Measurements from ENCODE around the gene METTL26.
A peak's percentile ranks its signal among the peaks of the same experiment; 100 is the strongest.

Gene METTL26

DNA sequence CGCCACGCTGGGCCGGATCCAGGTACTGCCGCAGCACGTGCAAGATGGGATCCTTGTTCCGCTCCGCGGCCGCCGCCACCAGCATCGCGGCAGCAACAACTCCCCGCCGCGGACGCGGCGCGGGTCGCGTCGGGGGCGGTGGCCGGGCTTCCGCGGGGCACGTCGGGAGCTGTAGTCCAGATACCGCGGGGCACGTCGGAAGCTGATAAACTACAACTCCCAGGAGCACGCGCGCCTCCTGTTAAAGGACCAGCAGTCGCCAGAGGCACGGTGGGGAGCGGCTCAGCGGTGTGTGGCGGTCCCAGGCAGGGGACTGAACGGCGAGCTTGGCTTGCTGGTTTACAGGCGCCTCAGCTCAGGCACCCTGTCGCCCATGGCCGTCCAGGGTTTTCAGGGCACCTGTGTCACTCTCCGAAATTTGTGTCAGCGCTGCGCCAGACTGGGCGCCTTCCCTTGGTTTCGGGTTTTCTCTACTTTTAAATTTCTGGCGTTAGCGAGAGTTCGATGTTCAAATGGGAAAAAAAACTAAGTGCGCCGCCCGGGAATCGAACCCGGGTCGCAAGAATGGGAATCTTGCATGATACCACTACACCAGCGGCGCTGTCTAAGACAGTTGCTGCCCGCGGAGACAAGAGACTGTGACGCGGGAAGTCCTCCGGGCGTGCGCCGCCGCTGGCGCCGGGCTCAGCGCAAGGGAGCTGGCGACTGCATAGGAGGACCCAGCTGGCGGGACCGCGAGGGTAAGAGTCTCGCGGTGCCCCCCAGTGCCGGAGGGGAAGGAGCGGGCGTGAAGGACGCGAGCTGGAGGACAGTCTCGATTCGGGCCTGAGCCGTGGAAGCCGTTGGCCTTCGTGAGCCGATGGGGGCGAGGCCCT, at the start of gene METTL26:
TSS of gene METTL26 (minus strand) at position 100 of the 875 bp plus-strand sequence. CDS start at position 85, 15 bp downstream.
- DNase-seq (ENCODE audit: low read depth): peak; percentile 91

DNA sequence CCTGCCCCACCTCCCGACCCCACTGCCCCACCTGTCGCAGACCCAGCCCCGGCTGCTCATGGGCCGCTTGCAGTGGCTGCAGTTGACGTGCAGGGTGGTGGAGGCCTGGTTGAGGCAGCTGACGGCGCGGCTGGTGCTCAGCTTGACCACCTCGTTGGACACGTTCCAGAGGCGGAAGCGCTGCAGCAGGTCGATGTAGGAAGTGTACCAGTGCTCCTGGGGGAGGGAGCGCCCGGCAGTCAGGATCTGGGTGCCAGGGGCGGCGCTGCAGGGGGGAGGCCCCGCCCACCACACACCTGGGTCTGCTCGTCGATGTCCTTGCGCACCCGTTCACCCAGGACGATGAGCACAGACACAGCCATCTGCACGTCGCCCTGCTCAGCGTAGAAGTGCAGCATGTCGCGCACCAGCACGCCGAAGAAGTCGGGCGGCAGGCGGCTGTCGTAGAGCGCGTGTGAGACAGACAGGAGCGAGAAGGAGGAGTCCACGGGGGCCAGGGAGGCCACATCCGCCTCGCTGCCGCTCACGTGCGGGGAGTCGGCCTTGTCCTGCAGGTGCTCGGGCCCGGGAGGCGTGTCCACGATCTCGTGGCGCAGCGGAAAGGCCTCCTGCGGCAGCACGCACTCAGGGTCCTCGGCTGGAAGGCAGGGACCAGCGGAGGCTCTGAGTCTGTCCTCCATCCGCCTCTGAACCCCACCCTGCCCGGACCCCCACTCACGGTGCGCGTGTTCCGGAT, 49.0 kb upstream of the METTL26 start:
- no peak for DNase-seq (ENCODE audit: low read depth)

DNA sequence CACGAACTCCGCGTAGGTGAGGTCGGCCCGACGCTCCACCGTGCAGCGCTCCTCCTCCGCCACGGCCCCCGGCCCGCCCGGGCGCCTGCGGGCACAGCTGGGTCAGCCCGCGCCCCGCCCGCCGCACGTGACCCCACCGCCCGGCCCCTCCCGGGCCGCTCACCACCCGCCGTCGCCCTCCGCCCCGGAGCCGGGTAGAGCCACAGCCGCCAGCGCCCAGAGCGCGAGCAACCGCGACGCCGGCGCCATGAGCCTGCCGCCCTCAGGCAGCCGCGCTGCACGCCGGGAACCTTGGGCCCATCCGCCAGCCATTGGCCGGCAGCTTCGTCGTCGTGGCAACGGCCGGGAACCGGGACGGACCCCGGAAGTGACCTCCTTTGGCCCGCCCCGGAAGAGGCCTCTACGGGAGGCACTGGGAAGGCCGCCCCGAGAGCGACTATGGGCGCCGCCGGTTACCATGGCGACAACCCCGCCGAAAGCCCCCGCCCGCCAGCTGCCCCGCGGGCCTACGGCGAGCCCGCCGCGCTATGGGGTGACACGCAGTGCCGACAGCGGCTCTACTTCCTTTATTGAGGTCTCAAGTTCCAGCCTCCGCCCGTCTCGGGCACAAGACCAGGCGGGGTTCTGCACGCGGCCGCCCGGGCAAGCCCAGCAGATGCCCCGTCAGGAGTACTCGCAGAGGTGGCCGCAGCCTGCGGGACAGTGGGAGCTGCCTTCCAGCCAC, 48.1 kb upstream of the METTL26 start, which contains the start of gene JMJD8:
TSS of gene JMJD8 (minus strand) at position 264 of the 724 bp plus-strand sequence. CDS start at position 249, 15 bp downstream.
- DNase-seq (ENCODE audit: low read depth): peak; percentile 77

DNA sequence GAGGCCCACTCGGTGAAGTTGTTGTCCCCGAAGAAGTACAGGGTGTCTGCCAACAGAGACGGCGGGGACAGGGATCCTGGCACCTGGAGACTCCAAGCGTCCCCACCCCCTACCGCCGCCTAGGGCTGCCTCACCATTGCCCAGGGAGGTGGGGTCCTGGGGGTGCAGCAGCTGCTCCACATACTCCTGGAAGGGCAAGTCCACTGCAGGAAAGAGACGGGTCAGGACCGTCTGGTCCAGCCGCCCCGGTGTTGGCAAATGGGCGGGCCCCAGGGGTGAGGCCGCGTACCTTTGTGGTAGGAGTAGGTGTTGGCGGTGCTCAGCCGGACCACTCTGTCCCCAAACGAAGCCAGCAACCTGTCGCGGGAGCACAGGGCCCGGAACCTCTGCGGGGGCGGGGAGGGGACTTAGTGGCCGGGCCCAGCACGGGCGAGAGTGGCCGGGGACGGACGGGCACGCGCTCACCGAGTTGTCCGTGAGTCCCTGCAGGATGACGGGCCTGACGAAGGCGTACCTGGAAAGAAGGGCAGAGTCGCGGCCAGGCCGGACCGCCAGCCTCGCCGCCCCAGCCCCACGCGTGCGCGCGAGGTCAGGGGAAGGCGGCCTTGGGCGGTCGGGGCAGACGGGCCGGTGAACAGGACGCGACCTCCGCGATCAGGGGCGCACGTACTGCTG, 47.4 kb upstream of the METTL26 start:
- no peak for DNase-seq (ENCODE audit: low read depth)

DNA sequence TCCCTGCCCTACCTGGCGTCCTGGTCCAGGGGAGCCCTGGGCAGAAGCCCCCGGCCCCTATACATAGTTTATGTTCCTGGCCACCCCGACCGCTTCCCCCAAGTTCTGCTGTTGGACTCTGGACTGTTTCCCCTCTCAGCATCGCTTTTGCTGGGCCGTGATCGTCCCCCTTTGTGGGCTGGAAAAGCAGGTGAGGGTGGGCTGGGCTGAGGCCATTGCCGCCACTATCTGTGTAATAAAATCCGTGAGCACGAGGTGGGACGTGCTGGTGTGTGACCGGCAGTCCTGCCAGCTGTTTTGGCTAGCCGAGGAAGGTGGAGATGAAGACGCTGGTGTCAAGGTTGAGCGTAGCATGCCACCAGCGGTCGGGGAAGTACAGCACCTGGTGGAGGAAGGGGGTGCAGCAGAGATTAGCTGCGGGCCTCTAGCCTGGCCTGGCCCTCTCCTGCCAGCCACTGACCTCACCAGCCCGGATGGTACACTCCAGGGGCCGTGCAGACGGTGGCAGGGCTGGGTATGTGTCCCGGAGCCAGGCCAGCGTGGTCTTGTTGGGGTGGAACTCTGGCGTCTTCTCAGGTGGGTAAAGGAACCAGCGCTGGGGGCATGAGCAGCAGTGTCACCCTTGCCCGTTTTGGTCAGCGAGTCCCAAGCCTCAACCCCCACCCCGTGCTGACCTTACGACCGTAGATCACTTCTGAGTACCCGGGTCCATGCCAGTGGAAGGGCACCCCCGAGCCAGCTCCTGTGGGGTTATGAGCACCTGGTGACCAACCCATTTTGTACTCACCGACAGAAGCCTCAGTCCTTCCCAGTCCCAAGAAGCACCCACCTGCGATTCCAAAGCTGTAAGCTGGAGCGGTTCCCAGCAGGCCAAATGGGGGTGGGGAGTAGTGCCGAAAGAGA, 46.6 kb upstream of the METTL26 start:
- DNase-seq (ENCODE audit: low read depth): no peak

DNA sequence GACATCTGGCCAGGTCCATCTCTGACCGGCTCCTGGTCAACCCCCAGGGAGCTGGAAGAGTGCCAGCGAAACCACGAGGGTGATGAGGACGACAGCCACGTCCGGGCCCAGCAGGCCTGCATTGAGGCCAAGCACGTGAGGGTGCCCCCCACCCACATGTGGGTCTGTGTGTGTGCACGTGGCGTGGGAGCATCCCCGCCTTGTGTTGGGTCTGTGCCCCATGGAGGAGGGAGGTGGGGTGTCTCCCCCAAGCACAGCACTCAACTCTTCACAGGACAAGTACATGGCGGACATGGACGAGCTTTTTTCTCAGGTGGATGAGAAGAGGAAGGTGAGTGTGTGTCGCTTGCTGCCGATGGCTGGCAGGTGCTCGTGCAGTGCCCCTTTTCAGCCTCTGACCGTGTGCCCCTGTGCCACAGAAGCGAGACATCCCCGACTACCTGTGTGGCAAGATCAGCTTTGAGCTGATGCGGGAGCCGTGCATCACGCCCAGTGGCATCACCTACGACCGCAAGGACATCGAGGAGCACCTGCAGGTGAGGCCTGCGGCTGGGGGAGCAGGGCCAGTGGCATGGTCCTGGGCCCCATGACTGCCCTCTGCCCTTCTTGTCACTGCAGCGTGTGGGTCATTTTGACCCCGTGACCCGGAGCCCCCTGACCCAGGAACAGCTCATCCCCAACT, 45.8 kb upstream of the METTL26 start:
- DNase-seq (ENCODE audit: low read depth): no peak

DNA sequence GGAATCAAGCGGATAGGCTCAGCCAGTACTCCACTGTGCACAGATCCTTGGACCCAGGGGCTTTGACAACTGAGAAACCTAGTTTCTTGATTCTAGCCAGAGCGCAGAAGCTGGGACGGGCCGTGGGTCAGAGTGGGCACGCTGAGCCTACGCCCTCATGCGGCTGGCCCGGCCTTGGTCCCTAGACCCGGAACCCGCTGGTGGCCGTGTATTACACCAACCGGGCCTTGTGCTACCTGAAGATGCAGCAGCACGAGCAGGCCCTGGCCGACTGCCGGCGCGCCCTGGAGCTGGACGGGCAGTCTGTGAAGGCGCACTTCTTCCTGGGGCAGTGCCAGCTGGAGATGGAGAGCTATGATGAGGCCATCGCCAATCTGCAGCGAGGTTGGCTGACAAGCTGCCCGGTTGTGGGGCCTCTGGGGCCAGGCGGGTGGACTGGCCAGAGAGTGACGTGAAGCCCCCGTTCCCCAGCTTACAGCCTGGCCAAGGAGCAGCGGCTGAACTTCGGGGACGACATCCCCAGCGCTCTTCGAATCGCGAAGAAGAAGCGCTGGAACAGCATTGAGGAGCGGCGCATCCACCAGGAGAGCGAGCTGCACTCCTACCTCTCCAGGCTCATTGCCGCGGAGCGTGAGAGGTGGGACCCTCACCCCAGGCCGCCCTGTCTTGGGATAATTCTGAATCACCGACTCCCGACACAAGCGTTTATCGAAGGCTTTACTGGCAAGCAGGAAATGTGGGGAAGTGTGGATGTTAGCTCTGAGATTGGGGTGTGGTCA, 45.1 kb upstream of the METTL26 start:
- no peak for DNase-seq (ENCODE audit: low read depth)

DNA sequence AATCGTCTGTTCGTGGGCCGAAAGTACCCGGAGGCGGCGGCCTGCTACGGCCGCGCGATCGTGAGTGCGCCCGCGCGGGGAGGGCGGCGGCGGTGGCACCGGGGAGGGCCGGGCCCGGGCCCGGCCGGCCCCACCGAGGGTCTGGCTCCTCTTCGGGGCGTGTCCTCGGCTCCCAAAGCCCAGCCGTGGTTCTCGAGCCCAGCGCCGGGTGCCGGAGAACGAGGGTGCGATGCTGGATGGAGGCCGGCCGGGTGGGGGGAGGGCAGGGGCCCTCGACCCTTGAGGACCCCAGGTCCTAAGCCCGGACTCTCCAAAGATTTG, 44.5 kb upstream of the METTL26 start:
- no peak for DNase-seq (ENCODE audit: low read depth)

DNA sequence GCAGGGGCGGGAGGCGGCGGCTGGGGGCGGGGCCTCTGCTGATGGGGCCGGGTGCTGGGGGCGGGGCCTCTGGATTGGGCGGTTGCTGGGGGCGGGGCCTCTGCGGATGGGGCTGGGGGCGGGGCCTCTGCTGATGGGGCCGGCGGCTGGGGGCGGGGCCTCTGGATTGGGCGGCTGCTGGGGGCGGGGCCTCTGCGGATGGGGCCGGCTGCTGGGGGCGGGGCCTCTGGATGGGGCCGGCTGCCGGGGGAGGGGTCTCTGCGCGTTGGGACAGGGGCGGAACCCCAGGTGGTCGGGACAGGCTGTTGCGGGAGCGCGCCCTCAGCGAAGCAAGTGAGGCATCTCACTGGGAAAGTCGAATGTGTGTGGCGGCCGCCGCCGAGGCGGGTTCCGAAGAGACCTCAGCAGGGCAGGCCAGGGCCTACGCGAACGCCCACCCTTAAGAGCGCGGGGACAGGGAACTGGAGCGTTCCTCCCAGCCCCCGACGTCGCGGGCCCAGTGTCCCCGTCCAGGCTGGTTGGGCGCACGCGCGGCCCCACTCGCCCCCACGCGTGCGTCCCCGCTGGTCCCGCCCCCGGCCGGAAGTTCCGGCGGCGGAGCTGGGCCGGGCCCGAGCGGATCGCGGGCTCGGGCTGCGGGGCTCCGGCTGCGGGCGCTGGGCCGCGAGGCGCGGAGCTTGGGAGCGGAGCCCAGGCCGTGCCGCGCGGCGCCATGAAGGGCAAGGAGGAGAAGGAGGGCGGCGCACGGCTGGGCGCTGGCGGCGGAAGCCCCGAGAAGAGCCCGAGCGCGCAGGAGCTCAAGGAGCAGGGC, 43.9 kb upstream of the METTL26 start, which contains the start of gene STUB1:
TSS of gene STUB1 (plus strand) at position 597 of the 811 bp plus-strand sequence. CDS start at position 713, 116 bp downstream.
- DNase-seq (ENCODE audit: low read depth): no peak

DNA sequence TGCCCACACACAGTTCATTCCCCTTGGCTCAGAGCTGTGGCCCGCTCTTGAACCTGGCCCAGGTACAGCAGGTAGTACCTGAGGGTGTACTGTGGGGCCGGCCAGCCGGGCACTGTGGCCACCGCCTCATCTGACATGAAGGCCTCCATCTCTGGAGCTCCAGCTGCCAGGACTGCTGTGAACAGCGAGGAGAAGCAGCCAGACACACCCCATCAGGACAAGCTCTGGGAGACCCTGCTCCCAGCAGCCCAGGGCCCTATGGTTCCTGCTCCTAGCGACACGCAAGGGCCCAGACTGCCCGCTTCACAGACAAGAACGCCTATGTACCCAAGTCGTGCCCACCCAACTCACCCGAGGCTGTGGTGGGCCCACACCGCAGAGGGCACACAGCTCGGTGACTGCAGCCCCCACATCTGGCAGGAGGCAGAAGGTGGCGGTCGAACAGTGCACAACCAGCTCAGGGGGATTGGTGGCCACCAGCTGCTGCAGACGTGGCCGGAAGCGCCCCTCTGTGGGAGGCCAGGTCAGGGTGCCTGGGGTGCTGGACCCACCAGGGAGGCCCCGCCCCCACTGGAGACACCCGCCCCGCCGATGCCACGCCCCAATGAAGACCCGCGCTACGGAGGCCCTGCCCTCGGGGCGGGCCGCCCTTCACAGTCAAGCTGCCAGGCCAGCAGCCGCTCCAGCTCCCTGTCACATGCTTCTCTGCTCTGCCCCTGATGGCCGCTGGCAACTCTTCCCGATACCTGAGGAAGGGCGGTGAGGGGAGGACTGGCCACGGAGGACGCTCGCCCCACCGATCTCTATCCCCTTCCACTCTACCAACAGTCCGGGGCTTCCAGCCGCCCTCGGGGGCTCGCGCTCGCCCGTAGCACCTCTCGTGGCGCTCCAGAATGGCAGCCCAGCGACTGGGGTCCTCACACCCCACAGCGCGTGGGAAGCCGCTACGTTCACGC, 43.0 kb upstream of the METTL26 start:
- DNase-seq (ENCODE audit: low read depth): peak; percentile 67

DNA sequence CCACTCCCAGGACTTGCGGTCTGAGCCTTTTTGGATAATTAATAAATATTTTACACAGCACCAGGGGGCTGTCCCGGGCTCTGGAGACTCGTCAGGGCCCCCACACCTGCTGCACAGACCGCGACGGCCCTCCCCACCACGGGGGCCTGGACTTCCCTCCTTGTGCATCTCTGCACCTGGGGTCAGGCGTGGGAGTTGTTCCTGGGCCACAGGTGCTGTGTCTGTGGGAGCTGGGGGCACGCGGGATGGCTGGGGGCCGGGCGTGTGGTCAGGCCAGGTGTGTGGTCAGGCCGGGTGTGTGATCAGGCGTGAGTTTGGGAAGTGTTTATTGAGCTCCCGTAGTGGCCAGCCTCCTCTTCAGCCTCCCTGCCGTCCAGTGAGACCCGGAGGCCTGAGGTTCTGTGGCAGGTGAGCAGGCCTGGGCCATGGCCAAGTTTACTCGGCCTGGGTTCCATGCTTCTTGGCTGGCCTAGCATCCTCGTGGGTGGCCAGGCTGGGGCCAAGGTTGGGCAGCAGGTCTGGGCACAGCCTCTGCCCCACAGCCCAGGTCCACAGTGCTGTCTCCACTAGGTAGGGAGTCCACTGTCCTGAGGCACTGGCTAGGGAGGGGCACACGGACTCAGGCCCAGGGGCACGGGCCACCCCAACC, 42.2 kb upstream of the METTL26 start:
- DNase-seq (ENCODE audit: low read depth): no peak

DNA sequence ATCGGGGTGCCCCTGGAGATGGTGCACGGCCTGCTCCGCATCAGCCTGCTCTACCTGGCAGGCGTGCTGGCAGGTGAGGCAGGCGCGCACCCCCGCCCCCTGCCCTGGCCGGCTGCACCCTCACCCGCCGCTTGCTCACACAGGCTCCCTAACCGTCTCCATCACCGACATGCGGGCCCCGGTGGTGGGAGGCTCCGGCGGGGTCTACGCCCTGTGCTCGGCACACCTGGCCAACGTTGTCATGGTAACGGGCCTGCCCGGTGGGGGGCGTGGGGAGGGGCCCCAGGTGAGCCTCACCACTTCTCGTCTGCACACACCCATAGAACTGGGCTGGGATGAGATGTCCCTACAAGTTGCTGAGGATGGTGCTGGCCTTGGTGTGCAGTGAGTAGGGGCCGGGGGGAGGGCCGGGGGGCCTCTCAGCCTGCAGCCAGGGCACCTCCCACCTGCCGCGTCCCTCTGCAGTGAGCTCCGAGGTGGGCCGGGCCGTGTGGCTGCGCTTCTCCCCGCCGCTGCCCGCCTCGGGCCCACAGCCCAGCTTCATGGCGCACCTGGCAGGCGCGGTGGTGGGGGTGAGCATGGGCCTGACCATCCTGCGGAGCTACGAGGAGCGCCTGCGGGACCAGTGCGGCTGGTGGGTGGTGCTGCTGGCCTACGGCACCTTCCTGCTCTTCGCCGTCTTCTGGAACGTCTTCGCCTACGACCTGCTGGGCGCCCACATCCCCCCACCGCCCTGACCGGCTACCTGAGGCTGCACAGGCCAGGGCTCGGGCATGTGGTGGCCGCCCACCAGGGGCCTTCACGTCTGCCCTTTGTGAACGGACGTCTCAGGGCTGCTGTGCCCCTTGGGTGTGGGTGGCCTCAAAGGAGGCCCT, 41.4 kb upstream of the METTL26 start:
- DNase-seq (ENCODE audit: low read depth): no peak

DNA sequence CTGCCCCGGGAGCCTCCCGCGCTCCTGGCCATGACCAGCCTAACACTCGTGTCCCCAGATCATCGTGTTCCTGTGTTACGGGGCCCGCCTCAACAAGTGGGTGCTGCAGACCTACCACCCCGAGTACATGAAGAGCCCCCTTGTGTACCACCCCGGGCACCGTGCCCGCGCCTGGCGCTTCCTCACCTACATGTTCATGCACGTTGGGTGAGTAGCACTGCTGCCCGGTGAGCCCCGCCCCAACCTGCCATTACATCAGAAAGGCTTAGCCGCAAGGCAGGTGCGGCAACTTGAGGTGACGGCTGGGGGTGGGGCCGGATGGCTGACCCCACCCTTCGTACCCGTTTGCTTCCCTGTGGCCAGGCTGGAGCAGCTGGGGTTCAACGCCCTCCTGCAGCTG, 40.8 kb upstream of the METTL26 start:
- no peak for DNase-seq (ENCODE audit: low read depth)

DNA sequence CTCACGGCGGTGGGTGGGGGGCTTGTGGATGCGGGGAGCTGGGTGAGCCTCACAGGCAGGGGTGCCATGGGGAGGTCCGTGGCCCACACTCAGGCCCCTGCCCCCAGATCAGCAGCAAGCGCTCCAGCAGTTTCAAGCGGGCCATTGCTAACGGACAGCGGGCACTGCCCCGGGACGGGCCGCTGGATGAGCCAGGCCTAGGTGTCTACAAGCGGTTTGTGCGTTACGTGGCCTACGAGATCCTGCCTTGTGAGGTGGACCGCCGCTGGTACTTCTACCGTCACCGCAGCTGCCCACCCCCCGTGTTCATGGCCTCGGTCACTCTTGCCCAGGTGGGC, 40.4 kb upstream of the METTL26 start:
- DNase-seq (ENCODE audit: low read depth): no peak

DNA sequence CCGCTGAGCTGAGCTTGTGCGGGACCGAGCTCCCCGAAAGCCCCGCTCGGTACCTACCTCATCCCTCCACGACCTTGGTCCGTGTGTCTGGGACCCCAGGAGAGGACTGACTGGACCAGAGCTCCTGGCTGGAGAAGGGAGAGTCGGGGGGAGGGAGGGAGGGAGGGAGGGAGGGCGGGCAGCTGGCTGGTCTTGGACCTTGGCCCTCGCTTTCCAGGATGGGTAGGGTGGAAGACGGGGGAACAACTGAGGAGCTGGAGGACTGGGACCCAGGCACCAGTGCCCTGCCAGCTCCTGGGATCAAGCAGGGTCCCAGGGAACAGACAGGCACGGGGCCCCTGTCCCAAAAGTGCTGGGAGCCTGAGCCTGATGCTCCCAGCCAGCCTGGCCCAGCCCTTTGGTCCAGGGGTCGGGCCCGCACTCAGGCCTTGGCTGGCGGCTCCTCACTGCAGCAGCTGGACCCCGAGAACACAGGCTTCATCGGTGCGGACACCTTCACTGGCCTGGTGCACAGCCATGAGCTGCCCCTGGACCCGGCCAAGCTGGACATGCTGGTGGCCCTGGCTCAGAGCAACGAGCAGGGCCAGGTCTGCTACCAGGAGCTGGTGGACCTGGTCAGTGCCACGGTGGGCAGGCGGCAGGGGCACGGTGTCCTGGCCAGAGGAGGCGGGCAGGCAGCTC, 39.9 kb upstream of the METTL26 start:
- no peak for DNase-seq (ENCODE audit: low read depth)
